ENCODE results near the gene HNRNPC. TPM values are rescaled to one million over a fixed set of nuclear protein-coding genes. Genes with fewer than 3 reads are reported as not detected.
"Not testable (repeated sequence)": the region's sequence is repeated elsewhere in the genome, so short reads cannot be mapped to it uniquely, and the experiment has no call there.

HNRNPC gene
- total RNA-seq, 1 donor from 2014 or later, result 509 TPM

DNA sequence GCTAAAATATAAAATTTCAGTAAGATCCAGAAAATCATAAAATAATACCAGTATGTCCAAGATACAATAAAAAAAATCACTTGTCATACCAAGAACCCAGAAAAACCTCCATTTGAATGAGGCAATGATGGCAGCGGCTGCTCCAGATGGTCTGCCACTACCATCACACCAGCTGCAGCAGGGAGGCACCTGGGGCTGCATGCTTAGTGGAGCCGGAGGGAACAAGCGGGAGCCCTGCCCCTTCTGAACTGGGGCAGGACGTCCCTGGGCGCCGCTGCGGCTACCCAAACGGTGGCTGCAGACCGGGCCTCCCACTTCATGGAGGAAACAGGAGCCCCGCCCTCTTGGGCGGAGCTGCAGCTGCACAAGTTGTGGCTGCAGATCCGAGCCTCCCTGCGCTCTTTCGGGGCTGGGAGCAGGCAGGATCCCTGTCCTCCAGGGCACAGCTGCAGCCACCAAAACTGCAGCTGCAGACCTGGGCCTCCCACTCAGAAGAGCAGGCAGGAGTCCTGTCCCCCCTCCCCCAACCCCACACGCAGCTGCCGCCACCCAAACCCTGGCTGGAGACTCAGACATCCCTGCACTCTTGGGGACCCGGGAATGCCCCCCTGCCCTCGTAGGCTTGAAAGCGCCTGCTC, 77.3 kb downstream of the HNRNPC start:
- peak; percentile 73 for DNase-seq

DNA sequence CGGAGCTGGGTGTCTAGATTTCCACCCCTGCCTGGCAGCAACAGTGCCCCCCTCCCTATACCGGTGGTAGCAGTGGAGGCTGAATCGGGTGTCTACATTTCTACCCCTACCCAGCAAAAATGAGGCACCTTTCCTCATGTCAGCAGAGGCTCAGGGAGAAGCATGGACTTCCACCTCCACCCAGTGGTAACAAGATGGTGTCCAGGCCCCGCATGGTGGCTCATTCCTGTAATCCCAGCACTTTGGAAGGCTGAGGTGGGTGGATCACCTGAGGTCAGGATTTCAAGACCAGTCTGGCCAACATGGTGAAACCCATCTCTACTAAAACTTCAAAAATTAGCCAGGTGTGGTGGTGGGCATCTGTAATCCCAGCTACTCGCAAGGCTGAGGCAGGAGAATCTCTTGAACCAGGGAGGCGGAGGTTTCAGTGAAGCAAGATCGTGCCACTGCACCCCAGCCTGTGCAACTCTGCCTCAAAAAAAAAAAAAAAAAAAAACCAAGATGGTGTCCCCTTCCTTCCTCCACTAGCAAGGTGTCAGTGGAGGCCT, 77.9 kb downstream of the HNRNPC start:
- DNase-seq, result no peak

GRCh38 chr14:21185491-21185890, 83.8 kb downstream of the HNRNPC start:
- no peak for DNase-seq

DNA sequence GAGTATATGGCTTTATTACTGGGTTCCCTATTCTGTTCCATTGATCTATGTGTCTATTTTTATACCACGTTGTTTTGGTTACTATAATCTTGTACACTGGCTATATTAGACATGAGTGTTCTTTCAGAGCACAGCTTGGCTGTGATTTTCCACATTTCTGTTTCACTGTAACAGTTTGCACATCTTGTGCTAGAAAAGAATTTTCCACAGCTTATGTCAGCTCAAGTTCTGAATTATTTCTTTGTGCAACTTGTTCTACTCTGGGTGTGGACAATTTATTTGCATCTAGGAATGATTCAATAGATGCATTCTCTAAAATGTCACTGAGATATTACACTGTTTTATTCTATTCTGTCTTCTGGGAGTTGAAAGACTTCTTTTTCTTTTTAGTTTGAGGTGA, 85.0 kb downstream of the HNRNPC start:
- no peak for DNase-seq

GRCh38 chr14:21182166-21182565, 87.1 kb downstream of the HNRNPC start:
- DNase-seq, result no peak

DNA sequence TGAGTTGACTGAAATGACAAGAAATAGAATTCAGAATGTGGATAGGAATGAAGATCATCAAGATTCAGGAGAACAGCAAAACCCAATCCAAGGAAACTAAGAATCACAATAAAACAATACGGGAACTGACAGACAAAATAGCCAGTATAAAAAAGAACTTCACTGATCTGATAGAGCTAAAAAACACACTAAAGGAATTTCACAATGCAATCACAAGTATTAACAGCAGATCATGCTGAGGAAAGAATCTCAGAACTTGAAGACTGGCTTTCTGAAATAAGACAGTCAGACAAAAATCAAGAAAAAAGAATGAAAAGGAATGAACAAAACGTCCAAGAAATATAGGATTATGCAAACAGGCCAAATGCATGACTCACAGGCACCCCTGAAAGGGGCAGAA, 98.1 kb downstream of the HNRNPC start:
- DNase-seq, result no peak

- DNase-seq, result no peak
Observed at GRCh38 chr14:21169573-21169972, 99.7 kb downstream of the HNRNPC start.

- no peak for DNase-seq
Observed at GRCh38 chr14:21168055-21168454, 101.2 kb downstream of the HNRNPC start.

DNA sequence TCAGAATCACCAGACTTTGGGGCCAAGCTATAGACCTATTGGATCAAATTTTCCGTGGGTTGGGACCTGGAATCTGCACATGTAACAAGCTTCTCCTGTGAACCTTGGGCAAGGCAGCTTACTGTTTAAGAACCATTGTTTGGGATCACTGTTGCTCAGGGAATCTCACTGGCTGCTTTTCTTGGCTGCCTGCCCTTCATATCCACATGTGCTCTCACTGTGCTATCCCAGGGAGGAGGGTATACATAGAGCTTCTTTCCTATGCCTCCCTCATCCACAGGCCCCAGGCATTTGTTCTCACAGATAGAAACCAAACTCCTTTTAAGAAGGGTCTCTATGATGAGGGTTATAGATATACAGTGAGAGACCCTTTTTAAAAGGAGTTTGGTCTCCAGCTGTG, 103.6 kb downstream of the HNRNPC start:
- not testable (repeated sequence) for DNase-seq

DNA sequence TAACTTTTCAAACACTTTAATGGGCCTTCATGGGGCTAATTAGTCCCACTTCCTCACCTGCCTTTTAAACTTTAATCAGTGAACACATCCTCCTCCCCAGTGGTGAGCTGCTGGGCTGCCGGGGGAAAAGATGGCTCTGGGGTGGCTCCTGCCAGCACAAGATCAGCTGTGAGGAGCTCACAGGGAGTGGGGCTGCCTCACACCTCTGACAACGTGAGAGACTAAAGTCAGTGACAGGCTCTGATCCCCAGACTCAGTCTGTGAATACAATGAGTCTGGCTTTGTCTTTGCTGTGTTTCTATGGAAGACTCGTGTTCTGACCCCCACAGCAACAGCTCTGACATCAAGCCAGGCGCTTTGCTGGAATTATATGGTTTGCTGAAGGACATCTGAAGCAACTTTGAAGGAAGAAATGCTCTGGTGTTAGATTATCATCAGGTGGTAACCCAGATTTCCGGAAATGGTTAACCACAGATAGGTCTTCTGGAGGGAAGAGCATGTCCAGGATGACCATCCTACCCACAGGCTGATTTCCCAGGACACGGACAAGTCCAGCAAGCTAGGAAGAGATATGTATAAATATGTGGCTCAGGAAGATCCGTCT, 104.1 kb downstream of the HNRNPC start:
- not testable (repeated sequence) for DNase-seq

- no peak for DNase-seq
Observed at GRCh38 chr14:21163871-21164291, 105.4 kb downstream of the HNRNPC start.

- DNase-seq, result no peak
Observed at GRCh38 chr14:21162081-21162480, 107.2 kb downstream of the HNRNPC start.

GRCh38 chr14:21160061-21160610, 109.1 kb downstream of the HNRNPC start:
- no peak for DNase-seq

Other genes starting within 250 kb of the HNRNPC start
- 230 TPM for gene NDRG2, start 244.4 kb downstream of the HNRNPC start, total RNA-seq
- not detected for gene TPPP2, start 239.2 kb downstream of the HNRNPC start, total RNA-seq
- not detected for gene RNASE13, start 234.6 kb downstream of the HNRNPC start, total RNA-seq
- gene RNASE7, start 227.1 kb downstream of the HNRNPC start, total RNA-seq, result 1.2 TPM
- gene RNASE8, start 211.6 kb downstream of the HNRNPC start, total RNA-seq, result not detected
- 79.2 TPM for gene ARHGEF40, start 199.1 kb downstream of the HNRNPC start, total RNA-seq
- gene ZNF219, start 170.8 kb downstream of the HNRNPC start, total RNA-seq, result 15.1 TPM
- not detected for gene TMEM253, start 168.4 kb downstream of the HNRNPC start, total RNA-seq
- not detected for gene OR5AU1, start 113.4 kb downstream of the HNRNPC start, total RNA-seq
- gene RPGRIP1, start 10.6 kb upstream of the HNRNPC start, total RNA-seq, result 0.41 TPM
- gene SUPT16H, start 114.6 kb upstream of the HNRNPC start, total RNA-seq, result 67.5 TPM
- gene CHD8, start 186.7 kb upstream of the HNRNPC start, total RNA-seq, result 48.0 TPM
- gene RAB2B, start 207.5 kb upstream of the HNRNPC start, total RNA-seq, result 17.8 TPM
- gene TOX4, start 207.8 kb upstream of the HNRNPC start, total RNA-seq, result 38.2 TPM
- gene METTL3, start 241.9 kb upstream of the HNRNPC start, total RNA-seq, result 61.1 TPM